GM18873 (cell line): ENCODE results near the gene HSD11B1L.

Experiments
- ATAC-seq: cut with Tn5 transposase; IDR thresholded peaks from one replicate; pipeline ENCODE4 v1.9.1; 2021; ENCODE audit warnings: mild to moderate bottlenecking, moderate library complexity, moderate number of reproducible peaks; ENCODE audit not compliant: unreplicated experiment, low FRiP score

The HSD11B1L gene

GRCh38 chr19:5680437-5681368, at the start of gene HSD11B1L, which contains the start of gene MICOS13:
TSS of gene HSD11B1L (plus strand) at chr19:5681027. CDS start at chr19:5684833, 3,806 bp downstream.
TSS of gene MICOS13 (minus strand) at chr19:5680516. CDS start at chr19:5680486, 30 bp downstream.
- peak; percentile 79 for ATAC-seq

DNA sequence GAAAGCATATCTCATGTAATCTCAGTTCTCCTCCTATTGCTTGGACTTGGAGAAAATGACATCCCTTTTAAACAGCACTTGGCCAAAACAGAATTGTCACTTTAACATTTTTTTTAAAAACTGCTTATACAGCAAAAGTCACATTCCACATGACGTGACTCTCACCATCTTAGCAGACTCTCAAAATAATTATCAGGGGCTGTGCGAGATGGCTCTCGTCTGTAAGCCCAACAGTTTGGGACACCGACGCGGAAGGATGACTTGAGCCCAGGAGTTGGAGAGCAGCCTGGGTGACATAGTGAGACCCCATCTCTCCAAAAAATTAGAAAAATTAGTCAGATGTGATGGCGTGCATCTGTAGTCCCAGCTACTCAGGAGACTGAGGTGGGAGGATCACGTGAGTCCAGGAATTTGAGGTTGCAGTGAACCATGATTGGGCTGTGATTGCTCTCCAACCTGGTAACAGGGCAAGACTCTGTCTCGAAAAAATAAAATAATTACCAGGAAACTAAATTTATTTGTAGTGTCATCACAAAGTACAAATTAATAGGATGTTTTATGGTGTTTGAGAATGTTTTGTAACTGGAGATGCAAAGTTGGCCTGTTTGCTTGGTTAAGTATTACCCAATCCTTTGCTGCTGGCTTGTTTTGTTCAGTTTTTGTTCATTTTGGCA, 49.1 kb upstream of the HSD11B1L start:
- ATAC-seq: no peak

DNA sequence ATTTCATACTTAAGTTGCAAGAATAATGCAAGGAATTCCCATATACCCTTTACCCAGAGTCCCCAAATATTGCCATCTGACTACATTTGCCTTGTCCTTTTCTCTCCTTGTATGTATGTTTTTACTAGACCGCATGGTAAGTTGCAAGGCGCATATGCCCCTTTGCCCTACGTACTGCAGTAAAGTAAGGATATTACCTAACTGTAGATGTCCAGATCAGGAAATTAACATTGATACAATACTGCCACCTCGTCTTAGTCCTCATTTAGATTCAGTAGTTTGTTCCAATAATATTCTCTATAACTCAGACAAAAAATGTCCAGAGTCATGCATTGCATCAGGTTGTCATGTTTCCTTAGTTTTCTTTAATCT, 48.6 kb upstream of the HSD11B1L start:
- no peak for ATAC-seq

DNA sequence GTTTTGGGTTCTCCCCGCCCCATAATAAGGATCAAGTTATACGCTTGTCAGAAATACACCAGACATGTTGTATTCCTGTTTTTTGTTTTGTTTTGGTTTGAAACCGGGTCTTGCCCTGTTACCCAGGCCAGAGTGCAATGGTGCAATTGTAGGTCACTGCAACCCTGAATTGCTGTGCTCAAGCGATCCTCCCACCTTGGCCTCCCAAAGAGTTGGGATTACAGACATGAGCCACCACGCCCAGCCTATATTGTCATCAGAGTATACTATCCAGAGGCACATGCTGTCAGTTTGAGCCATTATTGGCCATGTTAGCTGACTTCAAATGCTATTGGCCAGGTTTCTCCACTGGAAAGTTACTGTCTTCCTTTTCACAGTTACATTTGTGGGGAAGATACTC, 48.2 kb upstream of the HSD11B1L start:
- ATAC-seq: no peak

DNA sequence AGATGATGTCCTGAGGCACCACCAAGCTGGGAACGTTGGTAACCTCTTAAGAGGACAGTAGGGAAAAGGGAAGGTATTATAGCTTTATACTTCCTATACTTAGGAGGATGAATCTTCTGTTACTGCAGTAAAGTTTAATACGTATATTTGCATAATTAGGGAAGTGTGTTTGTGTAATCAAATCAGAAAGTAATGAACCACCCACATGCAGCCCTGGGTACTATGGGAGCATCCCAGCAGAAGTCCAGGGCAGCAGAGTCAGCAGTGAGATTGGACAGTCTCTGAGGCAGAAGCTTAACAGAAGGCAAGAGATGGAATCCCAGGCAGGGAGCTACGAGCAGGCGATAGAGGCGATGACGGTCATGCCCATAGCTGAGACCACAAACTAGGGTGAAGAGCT, 45.4 kb upstream of the HSD11B1L start:
- ATAC-seq: no peak

DNA sequence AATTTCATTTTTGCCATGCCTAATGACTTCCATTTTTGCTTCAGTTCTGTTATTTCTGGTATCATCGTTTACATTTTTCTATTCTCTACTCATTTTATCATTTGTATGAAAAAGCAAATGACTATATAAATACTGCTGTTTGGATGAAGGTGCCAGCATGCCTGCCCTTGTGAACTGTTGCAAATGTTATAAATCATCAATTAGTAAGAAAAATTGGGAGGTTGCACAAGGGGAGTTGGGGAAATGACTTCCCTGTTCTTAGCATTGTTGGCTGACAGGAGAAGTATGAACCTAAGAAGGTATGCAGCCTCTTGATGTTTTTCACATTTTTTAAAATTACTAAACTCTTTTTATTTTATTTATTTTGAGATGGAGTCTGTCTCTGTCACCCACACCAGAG, 42.9 kb upstream of the HSD11B1L start:
- no peak for ATAC-seq

DNA sequence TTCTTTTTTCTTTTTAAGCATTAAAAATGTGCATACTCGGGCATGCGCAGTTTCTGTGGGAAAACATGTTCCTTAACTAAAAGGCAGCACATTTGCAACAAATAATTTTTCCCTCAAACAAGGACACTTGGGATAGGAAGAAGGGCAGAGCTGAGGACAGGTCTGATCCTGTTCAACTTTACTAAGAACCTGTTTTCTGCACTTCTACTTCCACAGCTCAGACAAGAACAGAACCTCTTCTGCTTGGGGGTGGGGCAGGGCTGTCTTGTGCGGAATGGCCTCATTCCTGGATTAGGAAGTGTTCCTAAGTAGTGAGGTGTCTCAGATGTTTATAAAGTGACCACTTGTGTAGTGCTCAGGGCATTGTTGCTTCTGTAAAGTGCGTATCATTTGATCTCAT, 39.7 kb upstream of the HSD11B1L start:
- ATAC-seq: no peak

DNA sequence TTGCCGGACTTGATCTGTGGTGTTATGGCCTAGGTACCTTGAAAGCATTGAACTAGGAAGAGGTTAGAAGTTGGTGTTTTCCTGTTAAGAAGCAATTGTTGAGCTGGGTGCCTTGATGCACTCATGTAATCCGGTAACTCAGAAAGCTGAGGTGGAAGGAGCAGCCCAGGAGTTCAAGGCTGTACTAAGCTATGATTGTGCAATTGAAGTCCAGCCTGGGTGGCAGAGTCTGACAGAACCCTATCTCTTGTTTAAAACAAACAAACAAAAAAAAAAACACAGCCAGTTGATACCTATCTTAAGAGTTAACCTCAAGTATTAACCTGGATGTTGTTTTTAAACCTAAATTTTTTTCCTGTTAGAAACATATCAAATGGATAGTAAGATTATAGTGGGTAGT, 38.6 kb upstream of the HSD11B1L start:
- no peak for ATAC-seq

- ATAC-seq: no peak
Observed at GRCh38 chr19:5643060-5643459, 37.8 kb upstream of the HSD11B1L start.

DNA sequence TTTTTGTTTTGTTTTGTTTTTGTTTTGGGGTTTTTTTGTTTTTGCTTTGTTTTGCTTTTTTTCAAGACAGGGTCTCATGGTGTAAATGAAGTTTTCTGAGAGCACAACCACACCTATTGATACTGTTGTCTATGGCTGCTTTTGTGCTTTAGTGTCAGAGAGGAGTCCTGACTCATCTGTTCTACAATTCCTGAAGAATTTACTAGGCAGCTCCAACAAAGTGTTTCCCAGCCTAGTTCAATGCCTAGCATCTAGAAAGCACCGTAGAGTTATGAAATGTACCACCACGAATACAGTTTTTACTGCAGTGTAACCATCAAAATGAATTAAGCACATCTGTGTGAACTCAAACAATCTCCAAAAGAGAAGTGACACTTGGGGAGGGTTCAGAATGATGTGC, 36.8 kb upstream of the HSD11B1L start:
- no peak for ATAC-seq

GRCh38 chr19:5645409-5645808, 35.4 kb upstream of the HSD11B1L start:
- ATAC-seq: no peak

- ATAC-seq: no peak
Observed at GRCh38 chr19:5646703-5647102, 34.1 kb upstream of the HSD11B1L start.

- no peak for ATAC-seq
Observed at GRCh38 chr19:5648464-5648863, 32.4 kb upstream of the HSD11B1L start.

- no peak for ATAC-seq
Observed at GRCh38 chr19:5651361-5651760, 29.5 kb upstream of the HSD11B1L start.

DNA sequence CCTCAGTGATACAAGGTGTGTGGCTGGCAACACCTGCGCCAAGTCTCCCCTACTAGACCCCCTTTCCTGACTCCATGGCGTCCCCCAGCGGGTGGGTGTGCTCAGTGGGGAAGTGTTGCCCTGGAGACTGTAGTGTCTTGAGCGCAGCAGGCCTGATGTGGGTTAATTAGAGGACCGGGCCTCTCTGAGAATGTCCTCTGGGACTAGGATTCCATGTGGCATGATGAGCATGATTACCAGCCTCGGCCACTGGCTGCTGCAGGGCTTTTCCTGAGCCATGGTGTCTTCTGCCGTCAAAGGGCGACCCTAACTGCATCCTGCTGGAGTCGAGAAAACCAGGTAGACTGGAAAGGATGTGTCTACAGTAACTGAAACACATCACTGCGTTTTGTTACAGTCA, 28.6 kb upstream of the HSD11B1L start:
- ATAC-seq: no peak

DNA sequence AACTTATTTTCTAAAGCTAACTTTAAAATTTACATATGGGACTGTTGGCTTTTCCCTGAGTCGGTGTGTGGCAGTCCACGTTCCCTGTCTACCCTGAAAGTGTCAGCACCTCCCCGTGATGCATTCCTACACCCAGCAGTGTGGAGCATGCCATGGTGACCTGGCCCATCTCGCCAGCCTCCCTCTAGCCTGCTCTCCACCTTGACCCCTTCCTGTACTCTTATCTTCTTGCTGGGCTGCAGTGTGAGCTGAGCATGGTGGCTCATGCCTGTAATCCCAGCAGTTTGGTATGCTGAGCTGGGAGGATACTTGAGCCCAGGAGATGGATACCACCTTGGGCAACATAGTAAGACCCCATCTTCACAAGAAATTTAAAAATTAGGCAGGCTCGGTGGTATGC, 25.9 kb upstream of the HSD11B1L start:
- no peak for ATAC-seq

GRCh38 chr19:5655412-5655811, 25.4 kb upstream of the HSD11B1L start:
- ATAC-seq: no peak

- no peak for ATAC-seq
Observed at GRCh38 chr19:5661483-5661882, 19.3 kb upstream of the HSD11B1L start.

DNA sequence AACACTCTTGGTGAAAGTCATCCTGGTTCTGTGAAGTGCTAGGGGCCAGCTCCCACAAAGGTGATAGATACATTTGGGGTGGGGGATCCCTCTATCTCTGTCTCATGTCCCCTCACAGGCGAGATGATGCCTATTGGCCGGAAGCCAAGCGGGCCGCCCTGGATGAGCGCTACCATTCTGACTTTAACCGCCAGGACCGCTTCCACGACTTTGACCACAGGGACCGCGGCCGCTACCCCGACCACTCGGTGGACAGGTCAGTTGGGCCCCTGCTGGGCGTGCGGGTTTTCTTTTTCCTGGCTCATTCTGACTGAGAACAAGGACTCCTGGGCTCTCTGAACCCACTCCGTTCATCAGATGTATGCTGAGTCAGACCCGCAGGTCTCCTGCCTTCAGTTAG, 16.9 kb upstream of the HSD11B1L start:
- ATAC-seq: no peak

DNA sequence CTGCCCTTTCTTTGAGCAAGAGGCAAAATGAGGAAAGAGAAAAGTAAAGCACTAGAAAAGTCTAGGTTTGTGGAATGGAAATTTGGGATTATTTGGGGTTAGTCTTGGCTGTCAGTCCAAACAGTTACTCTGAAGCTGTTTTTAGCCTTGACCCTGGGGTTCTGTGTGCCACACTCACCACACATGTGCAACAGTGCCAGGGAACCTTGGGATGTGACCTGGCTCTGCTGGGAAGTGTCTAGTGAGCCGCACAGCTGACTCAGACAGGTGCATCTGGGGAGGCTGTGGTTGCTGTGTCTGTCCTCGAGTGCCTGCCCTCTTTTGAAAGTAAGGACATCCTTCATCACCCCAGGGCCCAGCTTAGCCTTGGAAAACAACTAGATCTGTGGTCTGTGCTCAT, 16.3 kb upstream of the HSD11B1L start:
- ATAC-seq: no peak

GRCh38 chr19:5665781-5666513, 14.9 kb upstream of the HSD11B1L start:
- ATAC-seq: no peak
